ENCODE data around the gene DBNDD1.

DBNDD1 gene

GRCh38 chr16:90020260-90020837 lies 1.1 kb upstream of the DBNDD1 start:
- TF ChIP-seq TAF1 (IDR thresholded peaks at IDR 0.05; ENCODE audit: borderline replicate concordance, low read depth, low read length) (no peak), POLR2A (IDR thresholded peaks at IDR 0.05; ENCODE audit: low read depth, low read length) (no peak), POLR2AphosphoS5 (IDR thresholded peaks at IDR 0.05; ENCODE audit: low read depth, low read length) (no peak)
- DNase-seq (ENCODE audit: insufficient read length) = no peak
- no peak for FAIRE-seq

DNA sequence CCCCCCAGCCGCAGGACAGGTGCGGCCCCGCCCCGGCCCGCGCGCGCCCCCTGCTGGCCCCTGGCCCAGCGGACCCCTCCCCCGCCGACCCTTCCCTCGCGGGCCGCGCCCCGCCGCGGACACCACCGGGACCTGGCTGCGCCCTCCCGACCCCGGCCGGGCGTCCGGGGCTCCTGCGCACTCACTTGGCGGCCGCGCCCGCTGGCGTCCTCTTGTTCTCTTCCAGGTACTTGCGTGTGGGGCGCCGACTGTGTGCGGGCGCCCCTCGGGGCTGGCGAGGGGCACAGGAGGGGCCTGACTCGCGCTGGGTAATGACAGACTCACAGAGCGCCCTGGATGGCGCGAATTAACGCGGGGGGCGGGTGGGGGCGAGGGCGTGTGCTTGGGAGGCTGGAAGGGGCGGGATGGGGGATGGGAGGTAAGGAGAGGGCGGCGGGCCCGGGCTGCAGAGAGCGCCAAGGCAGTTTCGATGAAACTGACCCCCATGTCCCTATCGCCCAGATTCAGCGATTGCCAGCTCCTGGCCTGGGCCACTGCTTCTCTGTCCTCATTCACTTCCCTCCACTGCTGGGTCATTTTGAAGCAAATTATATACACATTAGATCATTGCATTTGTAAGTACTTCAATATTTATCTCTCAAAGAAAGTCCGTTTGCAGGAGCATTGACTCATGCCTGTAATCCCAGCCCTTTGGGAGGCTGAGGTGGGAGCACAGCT lies 445 bp upstream of the DBNDD1 start:
- no peak for DNase-seq (ENCODE audit: insufficient read length)
- no peak for FAIRE-seq
- no peak for TF ChIP-seq POLR2AphosphoS5 (IDR thresholded peaks at IDR 0.05; ENCODE audit: low read depth, low read length)
- TF ChIP-seq TAF1 (IDR thresholded peaks at IDR 0.05; ENCODE audit: borderline replicate concordance, low read depth, low read length) = no peak
- no peak for TF ChIP-seq POLR2A (IDR thresholded peaks at IDR 0.05; ENCODE audit: low read depth, low read length)

- DNase-seq (ENCODE audit: insufficient read length) (no peak), FAIRE-seq (no peak)
- no peak for TF ChIP-seq TAF1 (IDR thresholded peaks at IDR 0.05; ENCODE audit: borderline replicate concordance, low read depth, low read length)
- TF ChIP-seq POLR2A (IDR thresholded peaks at IDR 0.05; ENCODE audit: low read depth, low read length) = no peak
- no peak for TF ChIP-seq POLR2AphosphoS5 (IDR thresholded peaks at IDR 0.05; ENCODE audit: low read depth, low read length)
These were observed 982 bp downstream of the DBNDD1 start for GRCh38 chr16:90018297-90018651.

- TF ChIP-seq POLR2AphosphoS5 (IDR thresholded peaks at IDR 0.05; ENCODE audit: low read depth, low read length) (no peak), TAF1 (IDR thresholded peaks at IDR 0.05; ENCODE audit: borderline replicate concordance, low read depth, low read length) (no peak), POLR2A (IDR thresholded peaks at IDR 0.05; ENCODE audit: low read depth, low read length) (no peak)
- no peak for FAIRE-seq
- DNase-seq (ENCODE audit: insufficient read length) = no peak
These were observed 2.8 kb downstream of the DBNDD1 start for GRCh38 chr16:90016339-90016950.

DNA sequence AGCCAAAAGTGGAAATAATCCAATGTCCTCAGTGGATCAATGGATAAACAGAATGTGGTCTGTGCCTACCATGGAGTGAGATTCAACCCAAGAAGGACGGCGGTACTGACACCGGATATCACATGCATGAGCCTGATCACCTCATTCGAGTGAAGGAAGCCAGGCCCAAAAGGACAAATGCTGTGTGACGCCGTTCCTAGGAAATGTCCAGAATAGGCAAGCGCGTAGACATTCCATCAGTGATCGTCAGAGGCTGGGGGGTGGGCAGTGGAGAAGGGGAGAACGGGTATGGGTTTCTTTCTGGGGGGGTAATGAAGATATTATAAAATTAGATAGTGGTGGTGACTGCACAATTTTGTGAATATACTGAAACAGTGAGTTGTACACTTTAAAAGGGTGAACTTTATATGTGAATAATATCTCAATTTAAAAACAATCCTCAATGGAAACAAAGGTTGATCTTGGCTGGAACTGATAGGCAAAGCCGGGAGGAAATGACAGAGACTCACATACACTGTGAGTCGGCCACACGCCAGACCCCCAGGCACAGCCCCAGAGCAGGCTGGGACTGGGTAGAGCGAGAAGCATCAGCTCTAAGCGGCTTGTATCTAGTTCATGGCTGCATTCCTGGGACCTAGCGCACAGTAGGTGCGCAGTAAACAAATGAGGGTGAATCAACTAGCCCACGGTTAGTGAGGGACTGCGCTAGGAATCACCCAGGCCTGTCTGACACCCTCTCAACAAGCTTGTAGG lies 3.5 kb downstream of the DBNDD1 start:
- DNase-seq (ENCODE audit: insufficient read length) = no peak
- FAIRE-seq = no peak
- TF ChIP-seq POLR2A (IDR thresholded peaks at IDR 0.05; ENCODE audit: low read depth, low read length) (no peak), POLR2AphosphoS5 (IDR thresholded peaks at IDR 0.05; ENCODE audit: low read depth, low read length) (no peak), TAF1 (IDR thresholded peaks at IDR 0.05; ENCODE audit: borderline replicate concordance, low read depth, low read length) (no peak)

- FAIRE-seq = no peak
- no peak for DNase-seq (ENCODE audit: insufficient read length)
- TF ChIP-seq TAF1 (IDR thresholded peaks at IDR 0.05; ENCODE audit: borderline replicate concordance, low read depth, low read length) = no peak
- TF ChIP-seq POLR2AphosphoS5 (IDR thresholded peaks at IDR 0.05; ENCODE audit: low read depth, low read length) = no peak
- TF ChIP-seq POLR2A (IDR thresholded peaks at IDR 0.05; ENCODE audit: low read depth, low read length) = no peak
These were observed 6.1 kb downstream of the DBNDD1 start for GRCh38 chr16:90012991-90013745.

DNA sequence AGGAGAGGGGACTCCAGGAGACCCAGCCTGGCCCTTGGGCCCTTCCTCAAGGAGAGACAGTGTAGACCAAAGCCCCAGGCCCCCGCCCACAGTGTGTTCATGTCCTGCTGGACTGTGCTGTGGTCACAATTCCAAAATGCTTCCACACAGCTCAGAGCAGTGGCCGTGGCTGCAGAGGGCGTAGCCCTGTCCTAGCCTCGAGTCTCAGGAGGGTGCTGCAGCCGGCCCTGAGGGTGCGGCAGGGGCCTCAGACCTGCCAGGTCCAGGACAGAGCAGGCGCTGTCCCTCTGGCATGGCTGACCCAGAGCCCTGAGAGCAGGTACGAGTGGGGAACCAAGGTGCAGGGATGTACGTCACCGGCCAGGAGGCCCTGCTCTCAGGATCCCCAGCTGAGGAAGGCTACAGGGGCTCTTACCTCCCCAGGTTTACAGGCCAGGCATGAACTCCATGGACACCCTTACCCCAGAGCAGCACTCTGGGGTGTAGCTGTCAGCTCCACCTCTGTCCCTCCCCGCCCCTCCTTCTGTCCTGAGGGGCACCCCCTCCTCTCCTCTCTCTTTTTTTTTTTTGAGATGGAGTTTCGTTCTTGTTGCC lies 7.3 kb downstream of the DBNDD1 start:
- no peak for FAIRE-seq
- DNase-seq (ENCODE audit: insufficient read length) = no peak
- TF ChIP-seq TAF1 (IDR thresholded peaks at IDR 0.05; ENCODE audit: borderline replicate concordance, low read depth, low read length) (no peak), POLR2AphosphoS5 (IDR thresholded peaks at IDR 0.05; ENCODE audit: low read depth, low read length) (no peak), POLR2A (IDR thresholded peaks at IDR 0.05; ENCODE audit: low read depth, low read length) (no peak)

DNA sequence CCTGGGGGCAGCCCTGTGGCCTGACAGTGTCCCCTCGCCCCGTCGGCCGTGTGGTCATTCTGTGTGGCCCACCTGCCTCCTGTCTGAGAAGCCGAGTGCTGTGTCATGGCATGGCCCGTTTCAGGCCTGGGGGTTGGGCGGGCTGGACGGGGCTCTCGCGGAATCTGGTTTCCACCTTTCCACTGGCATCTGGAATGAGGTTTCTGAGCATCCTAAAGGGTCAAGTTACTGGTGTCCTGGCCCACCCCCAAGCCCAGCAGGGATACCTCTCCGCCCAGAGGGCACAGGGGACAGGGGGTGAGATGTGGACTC lies 7.8 kb downstream of the DBNDD1 start:
- no peak for FAIRE-seq

GRCh38 chr16:90010676-90011507 lies 8.4 kb downstream of the DBNDD1 start:
- TF ChIP-seq POLR2A (IDR thresholded peaks at IDR 0.05; ENCODE audit: low read depth, low read length) (no peak), TAF1 (IDR thresholded peaks at IDR 0.05; ENCODE audit: borderline replicate concordance, low read depth, low read length) (no peak), POLR2AphosphoS5 (IDR thresholded peaks at IDR 0.05; ENCODE audit: low read depth, low read length) (no peak)
- FAIRE-seq (no peak), DNase-seq (ENCODE audit: insufficient read length) (no peak)

More for the DNA sequence above, 7.8 kb downstream of the DBNDD1 start:
- no peak for DNase-seq (ENCODE audit: insufficient read length)
- TF ChIP-seq POLR2AphosphoS5 (IDR thresholded peaks at IDR 0.05; ENCODE audit: low read depth, low read length) = no peak
- no peak for TF ChIP-seq TAF1 (IDR thresholded peaks at IDR 0.05; ENCODE audit: borderline replicate concordance, low read depth, low read length)
- no peak for TF ChIP-seq POLR2A (IDR thresholded peaks at IDR 0.05; ENCODE audit: low read depth, low read length)
